GM12878 (cell line): ENCODE results near the gene PDIA4.
"Not testable (repeated sequence)": the region's sequence is repeated elsewhere in the genome, so short reads cannot be mapped to it uniquely, and the experiment has no call there.

Experiments used
- CBX3 ChIP-seq: fragments of 200-600 bp; sonication (generic); IDR thresholded peaks from 2 replicates; pipeline ENCODE4 v1.6.1; 2016; ENCODE audit warnings: low read depth, borderline replicate concordance
- CEBPB ChIP-seq, 2 experiments: fragments of 150-350 bp in 1 of 2; IDR thresholded peaks; 2 replicates each; pipeline ENCODE4 v1.6.1; 2012 to 2014; ENCODE audit warnings: low read depth in 2 of 2, low read length in 2 of 2, borderline replicate concordance in 1 of 2, inconsistent platforms in 1 of 2
- CTCF ChIP-seq, 3 experiments: IDR thresholded peaks in 2 of 3; conservative IDR thresholded peaks in 1 of 3; 2 replicates each; pipeline ENCODE4 v1.5.1; 2011; ENCODE audit warnings: low read depth in 3 of 3, low read length in 3 of 3, mild to moderate bottlenecking in 3 of 3, control low read depth in 2 of 3, moderate library complexity in 2 of 3, inconsistent platforms in 1 of 3, mixed read lengths in 1 of 3; ENCODE audit not compliant: control insufficient read depth in 2 of 3, insufficient read depth in 1 of 3; ENCODE audit errors: extremely low read depth in 1 of 3
- EZH2 ChIP-seq: IDR thresholded peaks from 2 replicates; pipeline ENCODE4 v1.6.1; 2012; ENCODE audit warnings: low read depth, mild to moderate bottlenecking, control low read depth, inconsistent platforms, low read length, borderline replicate concordance; ENCODE audit not compliant: control insufficient read depth
- GABPA ChIP-seq: IDR thresholded peaks from 2 replicates; pipeline ENCODE4 v1.6.1; 2014; ENCODE audit warnings: antibody characterized with exemption, low read depth, mild to moderate bottlenecking, inconsistent platforms
- HSF1 ChIP-seq: fragments of 150-350 bp; IDR thresholded peaks from 2 replicates; pipeline ENCODE4 v1.6.1; 2014; ENCODE audit warnings: mild to moderate bottlenecking, low read depth, low read length
- MAX ChIP-seq: IDR thresholded peaks from 2 replicates; pipeline ENCODE4 v1.6.1; 2012; ENCODE audit warnings: low read depth, low read length, improper control_type of control experiment
- POLR2AphosphoS2 ChIP-seq: IDR thresholded peaks from 2 replicates; pipeline ENCODE4 v1.6.1; 2011; ENCODE audit warnings: low read depth, mild to moderate bottlenecking, low read length, improper control_type of control experiment, moderate library complexity
- POLR2AphosphoS5 ChIP-seq: IDR thresholded peaks from 2 replicates; pipeline ENCODE4 v1.6.1; 2011; ENCODE audit warnings: mild to moderate bottlenecking, low read length, inconsistent platforms
- YY1 ChIP-seq: IDR thresholded peaks from 2 replicates; pipeline ENCODE4 v1.6.1; 2011; ENCODE audit warnings: low read depth, mild to moderate bottlenecking, low read length

- not testable (repeated sequence) for TF ChIP-seq CBX3; MAX; GABPA; YY1; EZH2; POLR2AphosphoS2; CTCF (IDR thresholded peaks at IDR 0.05 in 2 of 3, conservative IDR thresholded peaks at IDR 0.05 in 1 of 3; ENCODE audit: control insufficient read depth in 2 of 3, extremely low read depth in 1 of 3, insufficient read depth in 1 of 3, low read depth in 3 of 3, low read length in 3 of 3); HSF1; CEBPB (IDR thresholded peaks at IDR 0.05; ENCODE audit: borderline replicate concordance in 1 of 2, low read depth in 2 of 2, low read length in 2 of 2); POLR2AphosphoS5
Observed at GRCh38 chr7:149038641-149039040, 10.3 kb upstream of the PDIA4 start.
